HFFc6 (cell line): ENCODE measurements around the gene ARL5C. TPM values are rescaled to one million over a fixed set of nuclear protein-coding genes. Genes with fewer than 3 reads are reported as not detected.

ENCODE experiments used
- DNase-seq: peaks from one replicate; pipeline ENCODE4 v3.0.0-alpha.2; 2018
- H3K27ac Mint-ChIP-seq: 2 replicates; pipeline ENCODE4 v1.8.0; 2020; ENCODE audit warnings: mild to moderate bottlenecking, mixed read lengths
- H3K27me3 Mint-ChIP-seq: 2 replicates; pipeline ENCODE4 v1.8.0; 2021; ENCODE audit warnings: mild to moderate bottlenecking, moderate library complexity, mixed read lengths; ENCODE audit not compliant: insufficient read depth
- H3K36me3 Mint-ChIP-seq: 2 replicates; pipeline ENCODE4 v1.8.0; 2021; ENCODE audit warnings: low read depth, mixed read lengths
- H3K4me1 Mint-ChIP-seq: 2 replicates; pipeline ENCODE4 v1.8.0; 2020; ENCODE audit warnings: low read depth, mixed read lengths
- H3K4me3 Mint-ChIP-seq: 2 replicates; pipeline ENCODE4 v1.8.0; 2020; ENCODE audit warnings: mild to moderate bottlenecking, moderate library complexity, mixed read lengths
- H3K9me3 Mint-ChIP-seq: 2 replicates; pipeline ENCODE4 v1.8.0; 2020; ENCODE audit warnings: mild to moderate bottlenecking, mixed read lengths
- CTCF ChIP-seq: fragments of 200-600 bp; sonication (generic); IDR thresholded peaks from 2 replicates; pipeline ENCODE4 v1.5.0; 2021; ENCODE audit warnings: antibody characterized with exemption, mild to moderate bottlenecking
- total RNA-seq, 6 experiments: library from RNA; stranded (reverse); fragmentation: NEBNext Ultra II Directional; extraction: Animal tissue kit (Norgen Biotek cat#: 25700); gene quantifications; 2 replicates in 1 of 6; 3 replicates in 5 of 6; pipeline ENCODE4 v1.2.3, GENCODE V29; 2021

The ARL5C gene
- total RNA-seq, 6 experiments from 2014 or later: not detected

DNA sequence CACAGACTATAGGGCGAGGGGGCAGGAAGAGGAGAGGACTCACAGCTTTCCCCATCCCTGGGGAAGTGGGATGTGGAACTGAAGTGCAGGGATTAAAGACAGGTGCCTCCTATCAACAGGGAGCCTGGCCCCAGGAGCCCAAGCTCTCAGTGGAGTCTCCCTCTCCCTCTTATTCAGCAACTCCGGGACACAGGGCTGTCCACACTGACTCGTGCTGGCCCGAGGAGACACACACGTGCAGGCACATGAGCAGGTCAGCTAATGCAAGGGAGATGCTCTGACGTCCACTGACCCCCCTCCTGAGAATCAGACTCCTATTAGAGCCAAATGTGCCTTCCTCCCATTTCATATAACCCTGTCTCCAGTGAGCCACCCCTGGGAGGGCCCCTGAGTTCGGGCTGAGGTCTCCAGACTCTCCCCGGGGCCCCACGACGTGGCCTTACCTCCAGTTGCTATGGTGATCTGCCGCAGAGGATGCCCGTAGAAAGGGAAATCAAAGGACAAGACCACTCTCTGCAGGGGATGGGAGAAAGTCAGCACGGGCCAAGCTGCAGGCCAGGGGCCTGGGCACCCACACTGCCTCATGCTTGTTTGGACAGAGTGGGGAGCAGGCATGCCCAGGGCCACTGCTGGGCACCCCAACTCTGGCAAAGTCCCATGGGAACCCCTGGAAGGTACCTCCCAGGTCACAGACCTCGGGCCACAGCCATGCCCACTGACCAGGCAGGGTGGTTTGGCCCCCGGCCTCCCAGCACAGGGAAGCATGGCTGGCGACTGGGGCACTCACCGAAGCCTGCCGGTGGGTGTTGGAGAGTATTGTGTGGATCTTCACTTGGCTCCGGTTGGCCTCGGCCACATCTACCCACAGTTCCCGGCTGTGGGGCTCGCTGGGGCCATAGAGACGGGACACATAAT lies 57.2 kb downstream of the ARL5C start:
- H3K4me3 Mint-ChIP-seq: no peak overlapping the region
- no peaks in the 10 kb centered on the region for H3K9me3 Mint-ChIP-seq
- DNase-seq: no peak
- H3K27ac Mint-ChIP-seq: no peak overlapping the region
- no peaks in the 10 kb centered on the region for H3K36me3 Mint-ChIP-seq
- peaks cover 10% of the 10 kb centered on the region for H3K4me1 Mint-ChIP-seq
- H3K27me3 Mint-ChIP-seq: peaks cover 15% of the 10 kb centered on the region
- no peak for TF ChIP-seq CTCF

- no peak for DNase-seq
- Mint-ChIP-seq H3K27me3 (peaks cover 12% of the 10 kb centered on the region), H3K27ac (no peak overlapping the region), H3K4me1 (peaks cover 10% of the 10 kb centered on the region), H3K9me3 (no peaks in the 10 kb centered on the region), H3K36me3 (no peaks in the 10 kb centered on the region), H3K4me3 (no peak overlapping the region)
- no peak for TF ChIP-seq CTCF
Observed at GRCh38 chr17:39107973-39108372, 58.0 kb downstream of the ARL5C start.

- no peaks in the 10 kb centered on the region for H3K9me3 Mint-ChIP-seq
- H3K4me3 Mint-ChIP-seq: no peak overlapping the region
- DNase-seq: no peak
- no peaks in the 10 kb centered on the region for H3K36me3 Mint-ChIP-seq
- H3K27me3 Mint-ChIP-seq: peaks cover 13% of the 10 kb centered on the region
- H3K4me1 Mint-ChIP-seq: peaks cover 10% of the 10 kb centered on the region
- H3K27ac Mint-ChIP-seq: no peak overlapping the region; the same call in 1 of the 2 replicates
- TF ChIP-seq CTCF: no peak
Observed at GRCh38 chr17:39107155-39107554, 58.8 kb downstream of the ARL5C start.

Other genes starting within 250 kb of the ARL5C start
- not detected for gene FBXO47, start 198.8 kb downstream of the ARL5C start, total RNA-seq
- 1 to 10 TPM in 2 of 6 experiments, under 1 TPM in 4; 0.20 to 2.2 (median 0.69) TPM for gene PLXDC1, start 14.5 kb downstream of the ARL5C start, total RNA-seq
- 1 to 10 TPM; 5.1 to 7.0 (median 6.1) TPM for gene CACNB1, start 31.5 kb upstream of the ARL5C start, total RNA-seq
- 1,000 to 10,000 TPM; 1,574 to 1,911 (median 1,762) TPM for gene RPL19, start 34.1 kb upstream of the ARL5C start, total RNA-seq
- gene STAC2, start 59.8 kb upstream of the ARL5C start, total RNA-seq: not detected
- gene FBXL20, start 235.5 kb upstream of the ARL5C start, total RNA-seq: 10 to 100 TPM; 13.4 to 19.5 (median 15.7) TPM